Pulmonary artery endothelial cell (primary cell): Measurements from ENCODE around the gene SERPINA6. TPM values are rescaled to one million over a fixed set of nuclear protein-coding genes. Genes with fewer than 3 reads are reported as not detected.
"Not testable (repeated sequence)": the region's sequence is repeated elsewhere in the genome, so short reads cannot be mapped to it uniquely, and the experiment has no call there.

ENCODE experiments used
- DNase-seq: peaks from one replicate; pipeline ENCODE4 v3.0.0-alpha.2; 2011; ENCODE audit warnings: low read depth, low spot score
- total RNA-seq: library from RNA; depleted of rRNA; stranded (reverse); fragments of >200 nt; gene quantifications from 2 replicates; pipeline ENCODE4 v1.2.3, GENCODE V29; 2014

The SERPINA6 gene
- not detected in 2 replicates for total RNA-seq

- DNase-seq = no peak
Observed at GRCh38 chr14:94322648-94323570, at the start of gene SERPINA6. Gene SERPINA6 (minus strand): TSS chr14:94323336. CDS start chr14:94314648, 8,688 bp downstream.

GRCh38 chr14:94372021-94372605 is 49.0 kb upstream of the SERPINA6 start:
- DNase-seq = no peak

GRCh38 chr14:94370524-94370910 is 47.4 kb upstream of the SERPINA6 start:
- no peak for DNase-seq

DNA sequence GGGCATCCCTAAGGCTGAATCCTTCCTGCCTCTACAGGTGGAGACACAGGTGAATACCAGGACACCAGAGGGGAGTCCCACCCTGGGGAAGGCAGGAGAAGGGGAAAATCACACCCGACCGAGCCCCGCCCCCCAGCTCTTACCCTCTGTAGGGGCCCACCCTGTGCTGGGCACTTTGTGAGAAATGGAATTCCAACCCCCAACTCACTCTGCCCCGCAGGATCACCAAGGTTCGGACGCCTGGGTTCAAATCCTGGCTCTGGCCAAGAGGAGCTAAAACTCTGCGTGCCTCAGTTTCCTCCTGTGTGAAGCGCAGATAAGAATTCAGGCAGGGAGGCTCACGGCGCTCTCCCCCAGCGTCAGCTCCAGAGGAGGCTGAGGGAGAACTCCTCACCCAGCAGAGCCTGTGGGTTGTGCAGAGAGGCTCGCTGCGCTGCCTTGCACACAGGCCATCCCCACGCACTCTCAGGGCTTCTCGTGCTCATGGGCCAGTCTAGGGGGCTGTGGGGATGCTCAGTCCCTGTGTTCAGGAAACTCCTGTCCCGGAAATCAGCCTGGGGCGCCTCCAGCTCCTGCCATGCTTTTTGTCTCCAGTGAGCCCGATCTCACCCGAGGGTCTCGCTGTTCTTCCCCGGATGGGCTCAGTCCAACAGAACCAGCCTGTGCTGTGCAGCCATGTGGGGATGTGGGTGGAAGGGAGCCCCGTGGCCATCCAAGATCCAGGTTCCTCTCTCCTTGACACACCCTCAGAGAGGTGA is 46.8 kb upstream of the SERPINA6 start:
- not testable (repeated sequence) for DNase-seq

- DNase-seq = no peak
Observed at GRCh38 chr14:94368956-94369355, 45.8 kb upstream of the SERPINA6 start.

DNA sequence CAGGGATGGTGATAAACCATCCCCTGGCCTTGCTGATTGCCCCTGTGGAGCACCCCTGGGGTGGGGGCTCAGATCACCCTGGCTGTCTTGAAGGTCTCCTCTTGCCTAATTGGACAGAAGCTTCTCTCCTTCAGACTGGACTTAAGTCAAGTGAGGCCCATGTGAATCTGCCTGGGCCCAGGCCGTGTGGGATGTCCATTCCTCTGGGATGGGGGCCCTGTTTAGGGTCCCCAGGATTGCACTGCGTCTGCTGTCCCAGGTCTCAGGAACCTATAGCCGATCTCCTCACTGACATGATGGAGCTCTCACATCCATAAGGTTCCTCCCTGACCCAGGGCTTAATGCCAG is 45.1 kb upstream of the SERPINA6 start:
- DNase-seq = no peak

GRCh38 chr14:94367347-94368242 is 44.5 kb upstream of the SERPINA6 start:
- DNase-seq = no peak

DNA sequence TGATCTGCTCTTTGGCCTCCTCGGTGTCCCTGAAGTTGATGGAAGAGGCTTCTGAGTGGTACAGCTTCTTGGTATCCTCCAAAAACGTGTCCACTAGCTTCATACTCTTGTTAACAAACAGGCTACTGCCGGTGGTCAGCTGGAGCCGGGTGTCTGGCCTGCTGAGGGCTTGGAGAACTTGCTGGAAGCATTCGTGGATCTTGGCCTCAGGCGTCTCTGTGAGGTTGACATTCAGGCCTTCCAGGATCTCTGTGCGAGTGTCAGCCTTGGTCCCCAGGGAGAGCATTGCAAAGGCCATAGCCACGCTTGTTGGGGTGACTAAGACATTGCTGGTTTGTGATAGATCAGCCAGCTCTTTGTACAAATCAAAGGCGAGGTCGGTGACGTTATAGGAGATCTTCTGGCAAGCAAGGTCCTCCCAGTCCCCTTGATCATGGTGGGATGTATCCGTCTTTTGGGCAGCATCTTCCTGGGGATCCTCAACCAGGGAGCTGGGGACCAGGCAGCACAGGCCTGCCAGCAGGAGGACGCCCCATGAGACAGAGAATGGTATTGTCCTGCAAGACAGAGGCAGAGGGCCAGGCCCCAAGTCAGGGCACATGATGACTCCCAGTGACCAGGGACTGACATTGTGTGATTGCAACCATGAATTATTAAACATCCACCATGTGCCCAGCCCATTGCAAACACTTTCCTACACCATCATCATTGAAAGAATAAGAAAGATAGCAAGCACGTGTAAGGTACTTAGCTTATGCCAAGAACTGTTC is 43.2 kb upstream of the SERPINA6 start, which contains the start of gene SERPINA2:
SERPINA2 (minus strand) TSS at position 553 of the 770 bp plus-strand sequence.
- no peak for DNase-seq

DNA sequence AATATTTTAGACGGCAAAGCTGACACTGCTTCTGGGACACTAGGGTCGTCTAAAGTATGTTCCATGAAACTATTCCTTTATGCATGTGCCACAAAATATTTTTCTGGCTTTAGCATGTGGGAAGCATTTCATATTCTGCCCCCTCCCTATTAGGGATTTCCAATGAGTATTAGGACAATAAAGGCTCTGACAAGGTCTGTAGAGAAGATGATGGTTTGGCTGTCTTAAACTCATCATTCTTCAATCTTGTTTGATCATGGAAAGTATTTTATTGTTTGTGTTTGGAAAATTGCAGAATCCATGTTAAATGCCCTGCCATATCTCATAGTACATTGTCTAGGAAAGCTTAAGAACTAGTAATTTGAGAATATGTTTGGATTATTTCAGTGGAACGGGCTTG is 42.5 kb upstream of the SERPINA6 start:
- DNase-seq = no peak

DNA sequence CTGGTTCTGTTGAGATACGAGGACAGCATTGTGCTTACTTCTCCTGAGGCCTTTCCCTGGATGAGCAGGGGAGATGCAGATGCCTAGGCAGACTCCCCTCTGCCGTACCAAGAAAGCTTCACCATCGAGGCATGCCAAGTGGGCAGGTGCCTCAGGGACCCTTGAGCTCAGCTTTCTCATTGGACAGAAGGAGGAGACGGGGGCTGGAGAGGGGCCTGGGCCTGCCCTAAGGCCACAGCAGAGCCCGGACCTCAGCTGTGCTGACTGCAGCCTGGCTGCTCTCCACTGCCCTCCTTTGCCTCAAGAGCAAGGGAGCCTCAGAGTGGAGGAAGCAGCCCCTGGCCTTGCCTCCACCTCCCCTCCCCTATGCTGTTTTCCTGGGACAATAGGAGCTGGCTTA is 41.8 kb upstream of the SERPINA6 start:
- no peak for DNase-seq

- DNase-seq = no peak
Observed at GRCh38 chr14:94364037-94364436, 40.9 kb upstream of the SERPINA6 start.

DNA sequence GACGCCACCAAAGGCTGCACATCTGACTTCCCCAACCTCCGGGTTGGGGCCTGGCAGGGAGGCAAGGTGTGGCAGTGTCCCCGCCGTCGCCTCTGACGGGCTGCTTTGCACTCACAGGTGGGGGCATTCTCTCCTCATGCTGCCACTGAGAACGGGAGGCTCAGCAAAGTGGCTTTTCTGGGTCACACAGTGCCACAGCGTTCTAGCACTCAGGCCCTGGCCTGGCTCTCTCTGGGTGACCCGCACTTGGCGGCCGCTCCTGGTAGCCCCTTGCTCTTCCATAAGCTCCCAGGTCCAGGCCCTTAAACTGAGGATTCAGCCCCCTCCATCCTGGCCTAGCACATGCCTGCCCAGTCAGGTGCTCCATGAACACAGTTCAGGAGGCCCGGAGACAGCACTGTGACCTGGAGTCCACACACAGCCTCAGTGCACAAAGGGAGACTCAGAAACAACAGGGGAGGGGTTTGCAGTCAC is 40.1 kb upstream of the SERPINA6 start:
- DNase-seq = no peak

DNA sequence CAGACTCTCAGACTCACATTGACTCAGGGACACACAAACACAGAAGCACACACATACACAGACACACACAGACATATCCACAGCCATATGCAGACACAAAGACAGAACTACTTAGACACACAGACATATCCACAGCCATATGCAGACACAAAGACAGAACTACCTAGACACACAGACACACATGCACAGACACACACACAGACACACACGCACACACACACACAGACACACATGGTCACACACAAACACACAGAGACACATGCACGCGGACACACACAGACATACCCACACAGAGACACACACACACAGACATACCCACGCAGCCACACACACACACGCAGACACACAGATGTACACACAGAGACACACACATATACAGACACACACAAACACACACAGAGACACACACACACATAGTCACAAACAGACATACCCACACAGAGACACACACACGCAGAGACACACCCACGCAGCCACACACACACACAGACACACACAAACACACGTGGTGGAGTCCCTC is 39.5 kb upstream of the SERPINA6 start:
- no peak for DNase-seq

DNA sequence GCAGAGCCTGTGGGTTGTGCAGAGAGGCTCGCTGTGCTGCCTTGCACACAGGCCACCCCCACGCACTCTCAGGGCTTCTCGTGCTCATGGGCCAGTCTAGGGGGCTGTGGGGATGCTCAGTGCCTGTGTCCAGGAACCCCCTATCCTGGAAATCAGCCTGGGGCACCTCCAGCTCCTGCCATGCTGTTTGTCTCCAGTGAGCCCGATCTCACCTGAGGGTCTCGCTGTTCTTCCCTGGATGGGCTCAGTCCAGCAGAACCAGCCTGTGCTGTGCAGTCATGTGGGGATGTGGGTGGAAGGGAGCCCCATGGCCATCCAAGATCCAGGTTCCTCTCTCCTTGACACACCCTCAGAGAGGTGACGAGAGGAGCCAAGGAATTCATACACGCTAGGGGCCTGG is 38.5 kb upstream of the SERPINA6 start:
- DNase-seq = no peak

DNA sequence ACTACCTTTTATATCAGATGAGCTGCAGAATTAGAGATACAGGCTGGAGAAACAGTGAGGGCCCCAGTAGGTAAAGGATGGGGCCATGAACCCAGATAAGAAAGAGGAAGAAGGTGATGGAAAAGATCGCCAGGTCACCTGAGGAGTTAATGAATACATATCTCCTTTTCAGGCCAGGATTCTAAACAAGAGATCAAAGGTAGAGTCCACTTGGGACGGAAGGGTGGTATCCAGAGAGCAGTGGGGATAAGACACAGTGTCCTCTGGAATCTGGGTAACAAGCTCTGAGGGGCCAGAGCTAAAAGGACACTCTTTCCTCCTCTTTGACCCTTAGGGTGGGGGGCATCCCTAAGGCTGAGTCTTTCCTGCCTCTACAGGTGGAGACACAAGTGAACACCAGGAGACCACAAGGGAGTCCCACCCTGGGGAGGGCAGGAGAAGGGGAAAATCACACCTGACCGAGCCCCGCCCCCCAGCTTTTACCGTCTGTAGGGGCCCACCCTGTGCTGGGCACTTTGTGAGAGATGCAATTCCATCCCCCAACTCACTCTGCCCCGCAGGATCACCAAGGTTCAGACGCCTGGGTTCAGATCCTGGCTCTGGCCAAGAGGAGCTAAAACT is 37.9 kb upstream of the SERPINA6 start:
- no peak for DNase-seq

GRCh38 chr14:94357166-94357565 is 34.0 kb upstream of the SERPINA6 start:
- DNase-seq = no peak

GRCh38 chr14:94356379-94357056 is 33.4 kb upstream of the SERPINA6 start:
- no peak for DNase-seq

- no peak for DNase-seq
Observed at GRCh38 chr14:94355191-94355794, 32.2 kb upstream of the SERPINA6 start.
